Caco-2 (cell line): ENCODE results near the gene RALGAPA1. TPM values are rescaled to one million over a fixed set of nuclear protein-coding genes. Genes with fewer than 3 reads are reported as not detected.

ENCODE experiments used
- BruUV-seq: library from RNA; stranded (reverse); fragments of 400-500 nt; replicated peaks from 2 replicates; lab custom pipeline; 2021; lab: Mats Ljungman, UMichigan
- CTCF ChIA-PET: fragments of 300-600 bp; sonication (Branson Sonifier 250); formaldehyde crosslinking; loops from one replicate; lab custom pipeline; 2022; ENCODE audit warnings: antibody characterized with exemption; lab: Charles Lee
- POLR2A ChIA-PET: fragments of 300-600 bp; sonication (Branson Sonifier 250); formaldehyde crosslinking; loops from one replicate; lab custom pipeline; 2022; ENCODE audit warnings: antibody characterized with exemption; lab: Charles Lee
- DNase-seq, 2 experiments: peaks; one replicate each; pipeline versions ENCODE4 v3.0.0 to v3.0.0-alpha.2; 2020 to 2022
- H3K27me3 ChIP-seq: replicated peaks from 2 replicates; pipeline ENCODE4 v1.6.0; 2011; ENCODE audit warnings: low read length; ENCODE audit not compliant: control insufficient read depth, insufficient read depth
- H3K36me3 ChIP-seq: 2 replicates; pipeline ENCODE4 v1.5.1; 2011; ENCODE audit warnings: low read length; ENCODE audit not compliant: control insufficient read depth, insufficient read depth
- H3K4me1 ChIP-seq: fragments of 250-450 bp; sonication (Bioruptor Pico); 2 replicates; pipeline ENCODE4 v1.5.1; 2020; ENCODE audit warnings: mild to moderate bottlenecking
- H3K4me3 ChIP-seq: 2 replicates; pipeline ENCODE4 v1.5.1; 2011; ENCODE audit warnings: low read depth, mild to moderate bottlenecking, control low read depth, low read length
- H3K9me3 ChIP-seq: fragments of 250-450 bp; sonication (Bioruptor Pico); 2 replicates; pipeline ENCODE4 v1.5.1; 2020; ENCODE audit warnings: mild to moderate bottlenecking, moderate library complexity
- H3K27ac Mint-ChIP-seq: one replicate; pipeline ENCODE4 v1.8.0; 2022; ENCODE audit warnings: mixed read lengths; ENCODE audit not compliant: unreplicated experiment
- H3K27me3 Mint-ChIP-seq: one replicate; pipeline ENCODE4 v1.8.0; 2022; ENCODE audit warnings: mixed read lengths; ENCODE audit not compliant: insufficient read depth, unreplicated experiment
- H3K36me3 Mint-ChIP-seq: one replicate; pipeline ENCODE4 v1.8.0; 2022; ENCODE audit warnings: mild to moderate bottlenecking, mixed read lengths; ENCODE audit not compliant: insufficient read depth, unreplicated experiment
- H3K4me1 Mint-ChIP-seq: one replicate; pipeline ENCODE4 v1.8.0; 2022; ENCODE audit warnings: low read depth, mixed read lengths; ENCODE audit not compliant: unreplicated experiment
- H3K4me3 Mint-ChIP-seq: one replicate; pipeline ENCODE4 v1.8.0; 2022; ENCODE audit warnings: mild to moderate bottlenecking, moderate library complexity, mixed read lengths; ENCODE audit not compliant: unreplicated experiment
- H3K9me3 Mint-ChIP-seq: one replicate; pipeline ENCODE4 v1.8.0; 2022; ENCODE audit warnings: mixed read lengths; ENCODE audit not compliant: unreplicated experiment
- intact Hi-C: fragments of 100-400 bp; cut with micrococcal nuclease; formaldehyde crosslinking; loops from one replicate; pipeline ENCODE4 v1.10.0; 2022; ENCODE audit not compliant: unreplicated experiment
- total RNA-seq: library from RNA; stranded (reverse); gene quantifications from 2 replicates; pipeline ENCODE4 v1.2.3, GENCODE V29; 2022
- TF ChIP-seq, protein P1 (sequence below), 2 experiments: fragments of 200-600 bp in 1 of 2; IDR thresholded peaks; 1 replicate in 1 of 2; 2 replicates in 1 of 2; pipeline versions ENCODE4 v1.5.1 to v1.8.0; 2011 to 2022; ENCODE audit warnings: antibody characterized with exemption in 1 of 2, control low read depth in 1 of 2, inconsistent platforms in 1 of 2, low read depth in 1 of 2, low read length in 1 of 2, mild to moderate bottlenecking in 1 of 2, moderate library complexity in 1 of 2; ENCODE audit not compliant: insufficient read depth in 1 of 2, severe bottlenecking in 1 of 2, unreplicated experiment in 1 of 2

Gene RALGAPA1
- total RNA-seq, 1 experiment from 2014 or later = 28.9 TPM

- H3K27me3 ChIP-seq = no peaks in the 10 kb centered on the region
- Mint-ChIP-seq H3K4me3 (no peak overlapping the region), H3K4me1 (no peaks in the 10 kb centered on the region), H3K36me3 (peaks cover 5% of the 10 kb centered on the region), H3K27me3 (no peaks in the 10 kb centered on the region), H3K9me3 (no peaks in the 10 kb centered on the region), H3K27ac (no peak overlapping the region)
- no TSS peak for BruUV-seq
- ChIA-PET POLR2A (no interaction called here), CTCF (no interaction called here)
- TF ChIP-seq, protein P1, sequence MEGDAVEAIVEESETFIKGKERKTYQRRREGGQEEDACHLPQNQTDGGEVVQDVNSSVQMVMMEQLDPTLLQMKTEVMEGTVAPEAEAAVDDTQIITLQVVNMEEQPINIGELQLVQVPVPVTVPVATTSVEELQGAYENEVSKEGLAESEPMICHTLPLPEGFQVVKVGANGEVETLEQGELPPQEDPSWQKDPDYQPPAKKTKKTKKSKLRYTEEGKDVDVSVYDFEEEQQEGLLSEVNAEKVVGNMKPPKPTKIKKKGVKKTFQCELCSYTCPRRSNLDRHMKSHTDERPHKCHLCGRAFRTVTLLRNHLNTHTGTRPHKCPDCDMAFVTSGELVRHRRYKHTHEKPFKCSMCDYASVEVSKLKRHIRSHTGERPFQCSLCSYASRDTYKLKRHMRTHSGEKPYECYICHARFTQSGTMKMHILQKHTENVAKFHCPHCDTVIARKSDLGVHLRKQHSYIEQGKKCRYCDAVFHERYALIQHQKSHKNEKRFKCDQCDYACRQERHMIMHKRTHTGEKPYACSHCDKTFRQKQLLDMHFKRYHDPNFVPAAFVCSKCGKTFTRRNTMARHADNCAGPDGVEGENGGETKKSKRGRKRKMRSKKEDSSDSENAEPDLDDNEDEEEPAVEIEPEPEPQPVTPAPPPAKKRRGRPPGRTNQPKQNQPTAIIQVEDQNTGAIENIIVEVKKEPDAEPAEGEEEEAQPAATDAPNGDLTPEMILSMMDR (IDR thresholded peaks at IDR 0.05; ENCODE audit: insufficient read depth in 1 of 2, low read depth in 1 of 2, low read length in 1 of 2, severe bottlenecking in 1 of 2, unreplicated experiment in 1 of 2) = no peak
- DNase-seq = no peak
- no peaks in the 10 kb centered on the region for H3K4me1 ChIP-seq
- intact Hi-C loops = no loop called here
- H3K4me3 ChIP-seq = no peak overlapping the region
- no peaks in the 10 kb centered on the region for H3K36me3 ChIP-seq
- H3K9me3 ChIP-seq = no peaks in the 10 kb centered on the region
These were observed 191.6 kb downstream of the RALGAPA1 start for GRCh38 chr14:35617500-35617899.

DNA sequence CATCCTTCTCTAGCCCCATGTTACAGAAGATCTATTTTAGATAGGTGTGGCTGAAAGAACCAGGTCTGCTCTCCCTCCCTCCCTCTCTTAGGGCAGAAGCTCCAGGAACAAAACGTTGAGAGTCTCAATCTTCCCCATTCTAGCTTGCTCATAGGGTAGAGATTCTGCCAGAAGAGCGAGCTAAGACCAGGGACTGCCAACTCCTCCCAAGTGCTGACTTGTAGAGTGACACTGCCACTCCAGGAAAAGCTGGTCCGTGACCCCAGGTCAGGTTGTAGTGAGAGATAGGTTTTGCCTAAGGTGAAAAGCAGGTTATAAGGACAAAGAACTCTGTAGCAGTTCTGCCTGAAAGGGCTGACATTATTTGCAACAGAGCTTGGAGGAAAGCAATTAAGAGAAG, 201.7 kb downstream of the RALGAPA1 start:
- Histone ChIP-seq H3K4me1 (no peaks in the 10 kb centered on the region), H3K9me3 (no peaks in the 10 kb centered on the region), H3K36me3 (no peaks in the 10 kb centered on the region), H3K4me3 (no peak overlapping the region), H3K27me3 (no peaks in the 10 kb centered on the region)
- no TSS peak for BruUV-seq
- Mint-ChIP-seq H3K36me3 (no peaks in the 10 kb centered on the region), H3K27ac (no peak overlapping the region), H3K27me3 (no peaks in the 10 kb centered on the region), H3K4me3 (no peak overlapping the region), H3K9me3 (peaks cover under 1% of the 10 kb centered on the region), H3K4me1 (no peaks in the 10 kb centered on the region)
- no peak for DNase-seq
- TF ChIP-seq, protein P1 (IDR thresholded peaks at IDR 0.05; ENCODE audit: insufficient read depth in 1 of 2, low read depth in 1 of 2, low read length in 1 of 2, severe bottlenecking in 1 of 2, unreplicated experiment in 1 of 2) = no peak
- POLR2A ChIA-PET = no interaction called here
- intact Hi-C loops = no loop called here
- CTCF ChIA-PET = no interaction called here

GRCh38 chr14:35600253-35600652, 208.8 kb downstream of the RALGAPA1 start:
- H3K27me3 Mint-ChIP-seq = no peaks in the 10 kb centered on the region
- peaks cover 10% of the 10 kb centered on the region for H3K9me3 Mint-ChIP-seq
- DNase-seq = no peak
- intact Hi-C loops = no loop called here
- Histone ChIP-seq H3K27me3 (no peaks in the 10 kb centered on the region), H3K4me3 (no peak overlapping the region), H3K4me1 (no peaks in the 10 kb centered on the region), H3K9me3 (no peaks in the 10 kb centered on the region), H3K36me3 (no peaks in the 10 kb centered on the region; the same call in 1 of the 2 replicates)
- TF ChIP-seq, protein P1 (IDR thresholded peaks at IDR 0.05; ENCODE audit: insufficient read depth in 1 of 2, low read depth in 1 of 2, low read length in 1 of 2, severe bottlenecking in 1 of 2, unreplicated experiment in 1 of 2) = no peak
- no TSS peak for BruUV-seq
- no peaks in the 10 kb centered on the region for H3K36me3 Mint-ChIP-seq
- H3K4me1 Mint-ChIP-seq = no peaks in the 10 kb centered on the region
- POLR2A ChIA-PET = no interaction called here
- H3K27ac Mint-ChIP-seq = no peak overlapping the region
- CTCF ChIA-PET = no interaction called here
- no peak overlapping the region for H3K4me3 Mint-ChIP-seq
